ENCODE results near the gene TMEM200B. TPM values are rescaled to one million over a fixed set of nuclear protein-coding genes. Genes with fewer than 3 reads are reported as not detected.

The TMEM200B gene
- total RNA-seq, 1 experiment from 2014 or later, result 12.6 TPM

DNA sequence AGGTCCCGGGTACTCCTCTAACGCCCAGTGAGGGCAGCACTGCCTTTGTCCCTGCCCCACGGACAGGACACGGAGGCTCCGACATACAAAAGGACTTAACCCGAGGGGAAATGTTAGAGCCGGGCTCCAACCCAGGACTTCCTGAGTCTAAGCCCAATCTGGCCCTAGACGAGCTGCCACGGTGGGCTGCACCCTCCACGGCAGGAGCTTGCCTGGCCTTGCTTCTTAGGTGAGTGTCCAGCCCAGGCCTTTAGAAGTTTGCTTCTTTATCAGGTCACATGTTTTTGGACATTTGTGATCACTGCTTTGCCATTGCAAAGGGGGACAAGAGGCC is 11.0 kb upstream of the TMEM200B start:
- no peak overlapping the region for H4K91ac ChIP-seq (ENCODE audit: insufficient read length, low read depth, low read length)
- peaks cover 3% of the 10 kb centered on the region; the same call in 1 of the 2 replicates for H3K4me1 ChIP-seq (ENCODE audit: insufficient read depth, low read length)
- no peak overlapping the region for H3K56ac ChIP-seq (ENCODE audit: insufficient read length, low read depth, low read length)
- peak overlapping the region in 1 of 3 experiments; percentile 36; a peak in 1 of 7 replicates for H3K27ac Mint-ChIP-seq
- no peak overlapping the region for H3K23ac ChIP-seq (ENCODE audit: insufficient read length, low read depth, low read length)
- peaks cover 6 to 9% of the 10 kb centered on the region in 2 experiments; a peak in 3 of 4 replicates for H3K4me1 Mint-ChIP-seq
- no peak overlapping the region for H2BK5ac ChIP-seq (ENCODE audit: insufficient read length, low read length)
- no peak overlapping the region for H3K27ac ChIP-seq (ENCODE audit: insufficient read length, low read depth, low read length)
- H3K4ac ChIP-seq (ENCODE audit: low read depth, low read length), result no peak overlapping the region; the same call in 1 of the 2 replicates
- no peak overlapping the region for H3K4me2 ChIP-seq (ENCODE audit: insufficient read depth, insufficient read length, low read length)
- no peaks in the 10 kb centered on the region for H4K20me1 ChIP-seq (ENCODE audit: control insufficient read depth, insufficient read depth, insufficient read length)
- H3K4me3 Mint-ChIP-seq, result no peak overlapping the region; a peak in 1 of 5 replicates
- TF ChIP-seq, protein P1, sequence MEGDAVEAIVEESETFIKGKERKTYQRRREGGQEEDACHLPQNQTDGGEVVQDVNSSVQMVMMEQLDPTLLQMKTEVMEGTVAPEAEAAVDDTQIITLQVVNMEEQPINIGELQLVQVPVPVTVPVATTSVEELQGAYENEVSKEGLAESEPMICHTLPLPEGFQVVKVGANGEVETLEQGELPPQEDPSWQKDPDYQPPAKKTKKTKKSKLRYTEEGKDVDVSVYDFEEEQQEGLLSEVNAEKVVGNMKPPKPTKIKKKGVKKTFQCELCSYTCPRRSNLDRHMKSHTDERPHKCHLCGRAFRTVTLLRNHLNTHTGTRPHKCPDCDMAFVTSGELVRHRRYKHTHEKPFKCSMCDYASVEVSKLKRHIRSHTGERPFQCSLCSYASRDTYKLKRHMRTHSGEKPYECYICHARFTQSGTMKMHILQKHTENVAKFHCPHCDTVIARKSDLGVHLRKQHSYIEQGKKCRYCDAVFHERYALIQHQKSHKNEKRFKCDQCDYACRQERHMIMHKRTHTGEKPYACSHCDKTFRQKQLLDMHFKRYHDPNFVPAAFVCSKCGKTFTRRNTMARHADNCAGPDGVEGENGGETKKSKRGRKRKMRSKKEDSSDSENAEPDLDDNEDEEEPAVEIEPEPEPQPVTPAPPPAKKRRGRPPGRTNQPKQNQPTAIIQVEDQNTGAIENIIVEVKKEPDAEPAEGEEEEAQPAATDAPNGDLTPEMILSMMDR (conservative IDR thresholded peaks at IDR 0.05), result no peak
- no peaks in the 10 kb centered on the region for H3K79me1 ChIP-seq (ENCODE audit: insufficient read depth, low read depth, low read length, poor library complexity, severe bottlenecking)
- no CpG with 5 or more reads among the region's 10 CpGs for WGBS (ENCODE audit: extremely low coverage, insufficient read length, low lambda C conversion rate)
- H3K9ac ChIP-seq (ENCODE audit: extremely low read depth, insufficient read length, low read length), result no peak overlapping the region
- no peak overlapping the region for H2BK20ac ChIP-seq (ENCODE audit: low read depth, low read length, poor library complexity, severe bottlenecking)
- H3T11ph ChIP-seq (ENCODE audit: low read length), result no peak overlapping the region
- peaks cover 0 to 6% of the 10 kb centered on the region in 2 experiments; a peak in 1 of 5 replicates for H3K9me3 Mint-ChIP-seq
- no peak overlapping the region for H4K8ac ChIP-seq (replicated peaks; ENCODE audit: insufficient read length, low read depth, low read length)
- H2BK12ac ChIP-seq (ENCODE audit: insufficient read length, low read depth, low read length), result no peak overlapping the region
- H3K79me2 ChIP-seq (ENCODE audit: insufficient read depth, low read length), result no peaks in the 10 kb centered on the region
- H2BK120ac ChIP-seq (ENCODE audit: low read depth, low read length, poor library complexity, severe bottlenecking), result no peak overlapping the region
- H2AK5ac ChIP-seq (ENCODE audit: insufficient read length, low read length), result no peak overlapping the region
- no peak overlapping the region; the same call in 1 of the 2 replicates for H3K14ac ChIP-seq (ENCODE audit: insufficient read depth, low read length)
- H3K27me3 Mint-ChIP-seq (ENCODE audit: low read depth), result peaks cover 7% of the 10 kb centered on the region
- no peaks in the 10 kb centered on the region for H3K23me2 ChIP-seq (ENCODE audit: insufficient read length, low read depth, low read length, poor library complexity, severe bottlenecking)
- H3K36me3 Mint-ChIP-seq (ENCODE audit: insufficient read depth in 1 of 3, low read depth in 3 of 3), result peaks cover 0 to 4% (median 0%) of the 10 kb centered on the region in 3 experiments; a peak in 2 of 7 replicates
- H2BK15ac ChIP-seq (ENCODE audit: low read depth, low read length), result no peak overlapping the region
- DNase-seq, result no peak
- no peaks in the 10 kb centered on the region for H3K9me3 ChIP-seq (ENCODE audit: control insufficient read depth, low read depth, low read length)
- no peak overlapping the region for H4K5ac ChIP-seq (ENCODE audit: insufficient read length, low read depth, low read length)
- H3K27me3 ChIP-seq (ENCODE audit: insufficient read depth, low read length), result no peaks in the 10 kb centered on the region
- no peak overlapping the region for H3K18ac ChIP-seq (ENCODE audit: insufficient read length, low read depth, low read length)
- no peak overlapping the region for H2AFZ ChIP-seq (ENCODE audit: low read length)
